ENCODE measurements around the gene SIPA1L3.

DNA sequence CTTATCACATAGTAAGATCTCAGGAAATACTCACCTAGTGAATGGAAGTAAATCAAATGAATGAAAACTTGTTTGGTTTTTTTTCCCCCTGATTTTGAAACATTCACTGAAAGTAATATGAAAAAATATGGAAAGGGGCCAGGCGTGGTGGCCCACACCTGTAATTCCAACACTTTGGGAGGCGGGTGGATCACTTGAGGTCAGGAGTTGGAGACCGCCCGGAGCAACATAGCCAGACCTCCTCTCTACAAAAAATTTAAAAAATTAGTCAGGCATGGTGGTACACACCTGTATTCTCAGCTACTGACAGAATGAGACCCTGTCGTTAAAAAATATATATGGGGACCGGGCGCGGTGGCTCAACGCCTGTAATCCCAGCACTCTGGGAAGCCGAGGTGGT is 149.6 kb downstream of the SIPA1L3 start:
- TF ChIP-seq, protein P1, sequence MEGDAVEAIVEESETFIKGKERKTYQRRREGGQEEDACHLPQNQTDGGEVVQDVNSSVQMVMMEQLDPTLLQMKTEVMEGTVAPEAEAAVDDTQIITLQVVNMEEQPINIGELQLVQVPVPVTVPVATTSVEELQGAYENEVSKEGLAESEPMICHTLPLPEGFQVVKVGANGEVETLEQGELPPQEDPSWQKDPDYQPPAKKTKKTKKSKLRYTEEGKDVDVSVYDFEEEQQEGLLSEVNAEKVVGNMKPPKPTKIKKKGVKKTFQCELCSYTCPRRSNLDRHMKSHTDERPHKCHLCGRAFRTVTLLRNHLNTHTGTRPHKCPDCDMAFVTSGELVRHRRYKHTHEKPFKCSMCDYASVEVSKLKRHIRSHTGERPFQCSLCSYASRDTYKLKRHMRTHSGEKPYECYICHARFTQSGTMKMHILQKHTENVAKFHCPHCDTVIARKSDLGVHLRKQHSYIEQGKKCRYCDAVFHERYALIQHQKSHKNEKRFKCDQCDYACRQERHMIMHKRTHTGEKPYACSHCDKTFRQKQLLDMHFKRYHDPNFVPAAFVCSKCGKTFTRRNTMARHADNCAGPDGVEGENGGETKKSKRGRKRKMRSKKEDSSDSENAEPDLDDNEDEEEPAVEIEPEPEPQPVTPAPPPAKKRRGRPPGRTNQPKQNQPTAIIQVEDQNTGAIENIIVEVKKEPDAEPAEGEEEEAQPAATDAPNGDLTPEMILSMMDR (IDR thresholded peaks at IDR 0.05; ENCODE audit: low read depth, low read length), result no peak
- no peak for TF ChIP-seq EZH2phosphoT487 (IDR thresholded peaks at IDR 0.05; ENCODE audit: low read depth)

Measured in OCI-LY3 (cell line).